ENCODE results near the gene RNF145. TPM values are rescaled to one million over a fixed set of nuclear protein-coding genes. Genes with fewer than 3 reads are reported as not detected.

Gene RNF145
- total RNA-seq, 1 donor from 2014 or later: 67.8 TPM

- H3K9me3 ChIP-seq: no peaks in the 10 kb centered on the region
- H3K27ac ChIP-seq: no peak overlapping the region
- intact Hi-C loops (cut with DNase I): no loop called here
- H3K4me1 ChIP-seq: peaks cover 7% of the 10 kb centered on the region
- TF ChIP-seq POLR2AphosphoS5 (IDR thresholded peaks at IDR 0.05; ENCODE audit: insufficient read depth in 1 of 2, low read depth in 1 of 2): no peak
- no peak for DNase-seq (ENCODE audit: extremely low spot score in 2 of 2)
- H3K4me3 ChIP-seq: no peak overlapping the region
- no peaks in the 10 kb centered on the region for H3K36me3 ChIP-seq
- no peaks in the 10 kb centered on the region for H3K27me3 ChIP-seq
Observed at GRCh38 chr5:159212657-159213462, 3.5 kb upstream of the RNF145 start.

- TF ChIP-seq CTCF (IDR thresholded peaks at IDR 0.05) (no peak), POLR2A (IDR thresholded peaks at IDR 0.05) (no peak), POLR2AphosphoS5 (IDR thresholded peaks at IDR 0.05; ENCODE audit: insufficient read depth in 1 of 2, low read depth in 1 of 2) (no peak)
- Histone ChIP-seq H3K27me3 (no peaks in the 10 kb centered on the region), H3K4me3 (no peak overlapping the region), H3K36me3 (no peaks in the 10 kb centered on the region), H3K4me1 (peaks cover 12% of the 10 kb centered on the region), H3K27ac (no peak overlapping the region), H3K9me3 (no peaks in the 10 kb centered on the region)
- no peak for DNase-seq (ENCODE audit: extremely low spot score in 2 of 2)
- intact Hi-C loops (cut with DNase I): no loop called here
Observed at GRCh38 chr5:159211729-159212174, 2.4 kb upstream of the RNF145 start.

DNA sequence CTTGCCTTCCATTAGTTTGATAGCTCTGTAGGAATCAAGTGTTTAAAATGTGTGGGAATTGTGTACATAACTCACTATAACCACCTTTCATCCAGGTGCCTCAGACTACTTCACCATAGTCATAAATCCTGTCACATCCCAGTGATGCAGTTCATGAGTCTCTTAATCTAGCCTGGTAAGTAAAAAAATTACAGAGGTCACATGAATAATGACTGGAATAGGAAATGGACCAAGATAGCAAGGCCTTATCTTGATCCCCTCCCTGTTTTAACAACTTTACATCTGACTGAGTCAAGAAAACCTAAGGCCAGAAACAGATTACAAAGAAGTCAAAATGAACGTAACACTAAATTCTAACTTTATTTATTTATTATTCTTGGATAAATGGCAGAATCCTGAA, 1.5 kb upstream of the RNF145 start:
- no peaks in the 10 kb centered on the region for H3K27me3 ChIP-seq
- intact Hi-C loops (cut with DNase I): no loop called here
- no peaks in the 10 kb centered on the region for H3K9me3 ChIP-seq
- TF ChIP-seq POLR2AphosphoS5 (IDR thresholded peaks at IDR 0.05; ENCODE audit: insufficient read depth in 1 of 2, low read depth in 1 of 2) (no peak), CTCF (IDR thresholded peaks at IDR 0.05) (no peak), POLR2A (IDR thresholded peaks at IDR 0.05) (no peak)
- DNase-seq (ENCODE audit: extremely low spot score in 2 of 2): no peak
- no peak overlapping the region for H3K4me3 ChIP-seq
- peaks cover 21% of the 10 kb centered on the region for H3K4me1 ChIP-seq
- H3K27ac ChIP-seq: no peak overlapping the region
- H3K36me3 ChIP-seq: no peaks in the 10 kb centered on the region

- DNase-seq (ENCODE audit: extremely low spot score in 2 of 2): no peak
- Histone ChIP-seq H3K4me3 (peak overlapping the region in 1 of 2 donors; percentile 91), H3K36me3 (no peaks in the 10 kb centered on the region), H3K4me1 (peaks cover 26% of the 10 kb centered on the region), H3K27me3 (no peaks in the 10 kb centered on the region), H3K9me3 (no peaks in the 10 kb centered on the region), H3K27ac (peak overlapping the region; percentile 96)
- intact Hi-C loops (cut with DNase I): no loop called here
- no peak for TF ChIP-seq CTCF (IDR thresholded peaks at IDR 0.05)
- TF ChIP-seq POLR2AphosphoS5 (IDR thresholded peaks at IDR 0.05; ENCODE audit: insufficient read depth in 1 of 2, low read depth in 1 of 2): no peak
Observed at GRCh38 chr5:159210210-159210661, 883 bp upstream of the RNF145 start.

- H3K4me3 ChIP-seq: peak overlapping the region; percentile 91 to 94
- peak overlapping the region; percentile 96 for H3K27ac ChIP-seq
- H3K27me3 ChIP-seq: no peaks in the 10 kb centered on the region
- H3K9me3 ChIP-seq: no peaks in the 10 kb centered on the region
- DNase-seq (ENCODE audit: extremely low spot score in 2 of 2): no peak
- no peaks in the 10 kb centered on the region for H3K36me3 ChIP-seq
- TF ChIP-seq CTCF (IDR thresholded peaks at IDR 0.05) (no peak), POLR2A (IDR thresholded peaks at IDR 0.05) (no peak), POLR2AphosphoS5 (IDR thresholded peaks at IDR 0.05; ENCODE audit: insufficient read depth in 1 of 2, low read depth in 1 of 2) (no peak)
- intact Hi-C loops (cut with DNase I): loop anchor here (5.0 kb wide), 1 partner anchor 54 kb away; the partner anchor contains the start of gene UBLCP1
- peaks cover 41% of the 10 kb centered on the region for H3K4me1 ChIP-seq
Observed at GRCh38 chr5:159208514-159209437, 577 bp downstream of the RNF145 start.
